HG03439 (cell line): ENCODE results near the gene SNRNP70.

Experiments
- ATAC-seq: cut with Tn5 transposase; IDR thresholded peaks from one replicate; pipeline ENCODE4 v1.9.1; 2021; ENCODE audit warnings: mild to moderate bottlenecking, moderate library complexity; ENCODE audit not compliant: unreplicated experiment

SNRNP70 gene

GRCh38 chr19:49097453-49098288 lies 12.4 kb downstream of the SNRNP70 start:
- no peak for ATAC-seq

- no peak for ATAC-seq
Measured at GRCh38 chr19:49098795-49099194, 13.5 kb downstream of the SNRNP70 start.

- ATAC-seq = no peak
Measured at GRCh38 chr19:49101160-49101559, 15.9 kb downstream of the SNRNP70 start.

- no peak for ATAC-seq
Measured at GRCh38 chr19:49102303-49102702, 17.1 kb downstream of the SNRNP70 start.

GRCh38 chr19:49103331-49104085 lies 18.3 kb downstream of the SNRNP70 start:
- ATAC-seq = no peak

GRCh38 chr19:49104229-49104864 lies 19.1 kb downstream of the SNRNP70 start:
- no peak for ATAC-seq

- no peak for ATAC-seq
Measured at GRCh38 chr19:49106648-49107135, 21.4 kb downstream of the SNRNP70 start.

GRCh38 chr19:49107625-49108459 lies 22.6 kb downstream of the SNRNP70 start:
- no peak for ATAC-seq

- ATAC-seq = no peak
Measured at GRCh38 chr19:49109051-49109450, 23.8 kb downstream of the SNRNP70 start.

GRCh38 chr19:49109569-49110233 lies 24.4 kb downstream of the SNRNP70 start:
- ATAC-seq = no peak

- ATAC-seq = no peak
Measured at GRCh38 chr19:49110567-49110966, 25.3 kb downstream of the SNRNP70 start.

GRCh38 chr19:49111218-49111998 lies 26.2 kb downstream of the SNRNP70 start:
- ATAC-seq = no peak

- ATAC-seq = peak; percentile 33
Measured at GRCh38 chr19:49113762-49114629, 28.7 kb downstream of the SNRNP70 start, which contains the start of gene LIN7B. TSS of gene LIN7B (plus strand) at chr19:49114370. CDS start at chr19:49114405, 35 bp downstream.

GRCh38 chr19:49114630-49115363 lies 29.5 kb downstream of the SNRNP70 start:
- ATAC-seq = no peak

- ATAC-seq = no peak
Measured at GRCh38 chr19:49116544-49116943, 31.3 kb downstream of the SNRNP70 start.

- ATAC-seq = no peak
Measured at GRCh38 chr19:49117677-49118564, 32.7 kb downstream of the SNRNP70 start.
